Measurements from ENCODE around the gene GPAM.

- TF ChIP-seq EZH2 (IDR thresholded peaks at IDR 0.05; ENCODE audit: insufficient read depth, low read length), result no peak
- TF ChIP-seq, protein P1, sequence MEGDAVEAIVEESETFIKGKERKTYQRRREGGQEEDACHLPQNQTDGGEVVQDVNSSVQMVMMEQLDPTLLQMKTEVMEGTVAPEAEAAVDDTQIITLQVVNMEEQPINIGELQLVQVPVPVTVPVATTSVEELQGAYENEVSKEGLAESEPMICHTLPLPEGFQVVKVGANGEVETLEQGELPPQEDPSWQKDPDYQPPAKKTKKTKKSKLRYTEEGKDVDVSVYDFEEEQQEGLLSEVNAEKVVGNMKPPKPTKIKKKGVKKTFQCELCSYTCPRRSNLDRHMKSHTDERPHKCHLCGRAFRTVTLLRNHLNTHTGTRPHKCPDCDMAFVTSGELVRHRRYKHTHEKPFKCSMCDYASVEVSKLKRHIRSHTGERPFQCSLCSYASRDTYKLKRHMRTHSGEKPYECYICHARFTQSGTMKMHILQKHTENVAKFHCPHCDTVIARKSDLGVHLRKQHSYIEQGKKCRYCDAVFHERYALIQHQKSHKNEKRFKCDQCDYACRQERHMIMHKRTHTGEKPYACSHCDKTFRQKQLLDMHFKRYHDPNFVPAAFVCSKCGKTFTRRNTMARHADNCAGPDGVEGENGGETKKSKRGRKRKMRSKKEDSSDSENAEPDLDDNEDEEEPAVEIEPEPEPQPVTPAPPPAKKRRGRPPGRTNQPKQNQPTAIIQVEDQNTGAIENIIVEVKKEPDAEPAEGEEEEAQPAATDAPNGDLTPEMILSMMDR (IDR thresholded peaks at IDR 0.05; ENCODE audit: insufficient read depth, low read depth, low read length), result no peak
Measured at GRCh38 chr10:112213098-112213823, 29.7 kb upstream of the GPAM start.

Measured in astrocyte (in vitro differentiated cells and primary cell).